ENCODE measurements around the gene LLGL2.

- TF ChIP-seq REST (IDR thresholded peaks at IDR 0.05; ENCODE audit: insufficient replicate concordance, low read depth) (no peak), CTCF (IDR thresholded peaks at IDR 0.05; ENCODE audit: insufficient read depth, low read length) (no peak), POLR2AphosphoS5 (IDR thresholded peaks at IDR 0.05; ENCODE audit: low read depth) (no peak)
These were observed 49.7 kb downstream of the LLGL2 start for GRCh38 chr17:75575197-75575596.
